NCI-H748 treated with DMSO at 0.1 percent for 48 hours (cell line): ENCODE data around the gene PLA2G12B.
"Not testable (repeated sequence)": the region's sequence is repeated elsewhere in the genome, so short reads cannot be mapped to it uniquely, and the experiment has no call there.

Source experiments
- DNase-seq: peaks from one replicate; lab custom pipeline; 2025; lab: John Stamatoyannopoulos, UW

PLA2G12B gene

GRCh38 chr10:72954596-72955554, at the start of gene PLA2G12B:
Gene PLA2G12B, minus strand, starts transcription at chr10:72954806. Its CDS starts 121 bp downstream, at chr10:72954685.
- no peak for DNase-seq

GRCh38 chr10:73003822-73004221, 49.2 kb upstream of the PLA2G12B start:
- DNase-seq, result no peak

GRCh38 chr10:73000973-73001372, 46.4 kb upstream of the PLA2G12B start:
- DNase-seq, result no peak

- DNase-seq, result no peak
These were observed 42.5 kb upstream of the PLA2G12B start for GRCh38 chr10:72997099-72997498.

GRCh38 chr10:72995459-72995858, 40.9 kb upstream of the PLA2G12B start:
- DNase-seq, result not testable (repeated sequence)

GRCh38 chr10:72989771-72990170, 35.2 kb upstream of the PLA2G12B start:
- DNase-seq, result not testable (repeated sequence)

GRCh38 chr10:72984618-72985017, 30.0 kb upstream of the PLA2G12B start:
- not testable (repeated sequence) for DNase-seq

- DNase-seq, result no peak
These were observed 27.4 kb upstream of the PLA2G12B start for GRCh38 chr10:72981882-72982529.

GRCh38 chr10:72981028-72981881, 26.6 kb upstream of the PLA2G12B start:
- no peak for DNase-seq

GRCh38 chr10:72980348-72980747, 25.7 kb upstream of the PLA2G12B start:
- DNase-seq, result no peak

GRCh38 chr10:72979709-72980108, 25.1 kb upstream of the PLA2G12B start:
- DNase-seq, result no peak

GRCh38 chr10:72976886-72977285, 22.3 kb upstream of the PLA2G12B start:
- no peak for DNase-seq

- no peak for DNase-seq
These were observed 1.4 kb upstream of the PLA2G12B start for GRCh38 chr10:72956001-72956400.

GRCh38 chr10:72954230-72954595, 393 bp downstream of the PLA2G12B start:
- no peak for DNase-seq

- DNase-seq, result no peak
These were observed 919 bp downstream of the PLA2G12B start for GRCh38 chr10:72953687-72954086.

GRCh38 chr10:72952642-72953158, 1.9 kb downstream of the PLA2G12B start:
- no peak for DNase-seq

GRCh38 chr10:72952189-72952588, 2.4 kb downstream of the PLA2G12B start:
- no peak for DNase-seq

GRCh38 chr10:72951760-72952159, 2.8 kb downstream of the PLA2G12B start:
- no peak for DNase-seq

GRCh38 chr10:72948762-72949161, 5.8 kb downstream of the PLA2G12B start:
- DNase-seq, result no peak

- no peak for DNase-seq
These were observed 7.6 kb downstream of the PLA2G12B start for GRCh38 chr10:72946963-72947362.

GRCh38 chr10:72943498-72944234, 10.9 kb downstream of the PLA2G12B start:
- DNase-seq, result no peak
